Fibroblast of skin of scalp (primary cell): ENCODE measurements around the gene KRTAP7-1. TPM values are rescaled to one million over a fixed set of nuclear protein-coding genes. Genes with fewer than 3 reads are reported as not detected.

Source experiments
- DNase-seq: peaks from one replicate; pipeline ENCODE4 v3.0.0-alpha.2; 2013
- polyA plus RNA-seq, 2 experiments: library from polyadenylated mRNA; unstranded; fragments of 120-200 nt; gene quantifications; one replicate each; pipeline ENCODE4 v1.2.1, GENCODE V29; 2013; ENCODE audit not compliant: insufficient read length in 2 of 2

The KRTAP7-1 gene, protein sequence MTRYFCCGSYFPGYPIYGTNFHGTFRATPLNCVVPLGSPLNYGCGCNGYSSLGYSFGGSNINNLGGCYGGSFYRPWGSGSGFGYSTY
- not detected for polyA plus RNA-seq (2013, experiment 1 of 2; ENCODE audit: insufficient read length)
- not detected for polyA plus RNA-seq (2013, experiment 2 of 2; ENCODE audit: insufficient read length)

- peak; percentile 11 for DNase-seq
These were observed at the start of gene KRTAP7-1 for GRCh38 chr21:30829659-30830058. TSS of gene KRTAP7-1 (minus strand) at chr21:30829759. CDS start at chr21:30829698, 61 bp downstream.

DNA sequence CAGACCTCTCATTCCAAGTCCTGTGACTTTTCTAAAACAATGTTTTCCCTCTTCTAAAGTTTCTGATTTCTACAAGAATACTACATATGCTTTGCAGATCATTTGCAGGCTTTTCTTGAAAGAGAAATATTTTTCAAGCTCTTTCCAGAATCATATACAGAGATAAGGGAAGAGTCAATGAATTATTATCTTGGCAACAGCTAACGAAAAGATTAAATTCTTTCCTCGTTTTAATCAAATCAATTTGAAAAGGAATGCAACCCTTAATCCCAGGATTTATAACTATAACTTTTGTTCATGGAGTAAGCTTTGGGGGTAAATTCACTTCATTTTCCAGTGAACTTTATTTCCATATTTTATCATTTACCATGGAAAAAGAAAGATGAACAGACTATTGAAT, 45.0 kb upstream of the KRTAP7-1 start:
- DNase-seq = no peak

DNA sequence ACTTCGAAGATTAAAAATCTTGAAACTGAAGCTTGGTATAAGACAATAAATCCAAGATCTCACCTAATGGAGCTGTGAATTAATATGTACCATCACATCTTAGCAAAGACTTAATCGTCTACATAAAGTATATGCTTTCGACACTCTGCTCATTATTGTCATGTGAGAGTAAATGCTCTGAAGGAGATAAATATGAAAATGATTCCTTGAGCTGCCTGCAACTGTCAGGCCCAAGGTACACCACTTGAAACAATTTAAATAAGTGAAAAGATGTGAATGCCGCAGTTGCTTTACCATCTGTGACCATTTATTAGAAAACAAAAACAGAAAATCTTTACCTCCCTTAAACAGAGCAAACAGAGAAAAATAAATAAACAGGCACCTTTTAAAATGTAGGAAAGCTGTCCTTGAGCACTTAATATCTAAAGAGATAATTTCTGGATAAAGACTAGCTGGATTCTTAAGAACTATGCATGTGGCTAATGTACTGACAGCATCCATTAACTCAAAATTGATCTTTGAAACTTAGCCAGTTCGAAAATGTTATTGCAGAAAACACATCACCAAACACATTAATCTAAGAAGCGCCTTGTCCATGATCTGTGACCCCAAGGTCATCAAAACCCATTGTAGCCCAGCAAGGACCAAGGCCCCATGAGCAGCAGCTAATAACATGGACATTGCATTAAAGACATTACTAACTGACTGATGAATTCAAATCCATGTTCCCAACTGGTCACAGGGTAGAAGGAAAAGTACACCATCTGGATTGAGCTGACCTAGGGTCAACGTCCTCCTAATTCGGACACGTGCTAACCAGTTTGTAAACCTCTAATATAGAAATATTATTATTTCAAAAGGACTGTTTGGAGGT, 18.3 kb upstream of the KRTAP7-1 start:
- no peak for DNase-seq

GRCh38 chr21:30842990-30843389, 13.4 kb upstream of the KRTAP7-1 start:
- no peak for DNase-seq

- peak; percentile 12 for DNase-seq
These were observed 9.7 kb upstream of the KRTAP7-1 start for GRCh38 chr21:30839304-30839703.

DNA sequence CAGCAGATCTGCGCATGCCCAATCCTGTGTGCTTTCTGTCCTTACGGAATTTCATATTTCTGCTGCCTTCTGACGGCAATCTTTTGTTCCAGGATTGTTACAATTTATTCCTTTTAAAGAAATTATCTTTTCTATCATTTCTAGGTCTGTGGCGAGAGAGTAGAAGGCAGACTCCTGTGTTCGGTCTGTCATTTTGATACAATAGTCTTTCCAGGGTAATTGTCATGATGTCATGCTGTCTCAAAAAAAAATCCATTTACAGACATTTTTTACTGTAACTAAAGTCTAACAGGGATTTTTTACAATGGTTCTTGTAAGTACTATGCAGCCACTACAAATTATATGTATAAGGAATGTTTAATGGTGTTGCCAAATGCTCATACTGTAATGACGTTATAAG, 9.0 kb upstream of the KRTAP7-1 start:
- DNase-seq = no peak

DNA sequence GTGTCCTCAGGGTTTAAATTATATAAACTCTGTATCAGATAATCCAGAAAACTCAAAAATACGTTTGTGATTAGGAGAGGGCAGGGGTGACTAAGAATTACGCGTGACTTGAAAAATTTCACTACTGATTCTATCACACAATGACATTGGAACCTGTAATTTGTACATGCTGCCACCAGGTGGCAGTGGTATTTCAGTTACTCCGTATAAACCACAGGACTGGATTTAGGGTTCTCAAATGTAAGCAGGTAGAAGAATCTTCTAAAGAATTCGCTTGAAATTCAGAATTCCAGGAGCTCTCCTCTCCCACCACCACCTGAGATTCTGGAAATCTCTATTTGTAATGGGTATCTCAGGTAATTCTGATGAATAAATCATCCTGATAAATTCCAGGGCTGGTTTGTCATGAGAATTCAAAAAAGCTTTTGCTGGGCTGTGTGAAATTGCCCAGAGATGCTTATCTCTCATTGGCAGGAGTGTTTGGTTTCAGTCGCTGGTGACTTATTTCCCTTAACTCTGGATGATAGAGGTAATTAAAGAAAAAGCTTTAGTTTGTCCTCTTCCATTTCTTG, 1.7 kb upstream of the KRTAP7-1 start:
- peak; percentile 4 for DNase-seq

GRCh38 chr21:30818837-30819610, 10.5 kb downstream of the KRTAP7-1 start:
- no peak for DNase-seq

GRCh38 chr21:30813174-30813573, 16.4 kb downstream of the KRTAP7-1 start, which contains the start of gene KRTAP8-1:
TSS of gene KRTAP8-1 (minus strand) at chr21:30813274. CDS start at chr21:30813220, 54 bp downstream.
- DNase-seq = no peak

GRCh38 chr21:30800605-30801004, 29.0 kb downstream of the KRTAP7-1 start:
- no peak for DNase-seq

- no peak for DNase-seq
These were observed 35.8 kb downstream of the KRTAP7-1 start for GRCh38 chr21:30793581-30794314.

GRCh38 chr21:30779249-30779648, 50.3 kb downstream of the KRTAP7-1 start:
- DNase-seq = no peak
